GM12864 (cell line): ENCODE data around the gene PPM1L.

ENCODE experiments used
- DNase-seq: peaks from one replicate; pipeline ENCODE4 v3.0.0-alpha.2; 2011; ENCODE audit warnings: low read depth
- H3K4me3 ChIP-seq: 2 replicates; pipeline ENCODE4 v1.5.1; 2011; ENCODE audit warnings: mild to moderate bottlenecking, low read depth, low read length, control low read depth
- TF ChIP-seq, protein P1 (sequence below): IDR thresholded peaks from 2 replicates; pipeline ENCODE4 v1.5.1; 2011; ENCODE audit warnings: low read depth, mild to moderate bottlenecking, moderate library complexity, low read length, control low read depth, inconsistent platforms; ENCODE audit errors: missing control alignments

The PPM1L gene

DNA sequence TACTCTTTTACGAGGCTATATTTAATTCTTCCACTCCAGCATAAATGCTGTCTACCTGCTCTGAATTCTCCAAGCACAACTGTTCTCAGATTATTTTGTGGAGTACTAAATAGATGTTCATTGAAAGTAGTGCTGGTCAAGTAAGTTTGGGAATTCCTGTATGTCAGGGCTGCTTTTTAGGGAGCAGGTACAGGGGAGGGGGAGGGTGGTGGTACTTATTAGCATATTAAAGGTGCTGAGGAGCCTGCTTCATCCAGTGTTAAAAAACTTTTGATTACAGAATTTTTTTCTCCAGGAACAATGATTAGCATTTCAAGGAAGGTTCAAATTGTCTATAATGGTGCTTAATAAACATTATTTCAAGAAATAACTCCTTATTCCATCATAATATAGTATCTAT is 59.2 kb downstream of the PPM1L start:
- DNase-seq: no peak
- no peak overlapping the region for H3K4me3 ChIP-seq
- TF ChIP-seq, protein P1, sequence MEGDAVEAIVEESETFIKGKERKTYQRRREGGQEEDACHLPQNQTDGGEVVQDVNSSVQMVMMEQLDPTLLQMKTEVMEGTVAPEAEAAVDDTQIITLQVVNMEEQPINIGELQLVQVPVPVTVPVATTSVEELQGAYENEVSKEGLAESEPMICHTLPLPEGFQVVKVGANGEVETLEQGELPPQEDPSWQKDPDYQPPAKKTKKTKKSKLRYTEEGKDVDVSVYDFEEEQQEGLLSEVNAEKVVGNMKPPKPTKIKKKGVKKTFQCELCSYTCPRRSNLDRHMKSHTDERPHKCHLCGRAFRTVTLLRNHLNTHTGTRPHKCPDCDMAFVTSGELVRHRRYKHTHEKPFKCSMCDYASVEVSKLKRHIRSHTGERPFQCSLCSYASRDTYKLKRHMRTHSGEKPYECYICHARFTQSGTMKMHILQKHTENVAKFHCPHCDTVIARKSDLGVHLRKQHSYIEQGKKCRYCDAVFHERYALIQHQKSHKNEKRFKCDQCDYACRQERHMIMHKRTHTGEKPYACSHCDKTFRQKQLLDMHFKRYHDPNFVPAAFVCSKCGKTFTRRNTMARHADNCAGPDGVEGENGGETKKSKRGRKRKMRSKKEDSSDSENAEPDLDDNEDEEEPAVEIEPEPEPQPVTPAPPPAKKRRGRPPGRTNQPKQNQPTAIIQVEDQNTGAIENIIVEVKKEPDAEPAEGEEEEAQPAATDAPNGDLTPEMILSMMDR: no peak

DNA sequence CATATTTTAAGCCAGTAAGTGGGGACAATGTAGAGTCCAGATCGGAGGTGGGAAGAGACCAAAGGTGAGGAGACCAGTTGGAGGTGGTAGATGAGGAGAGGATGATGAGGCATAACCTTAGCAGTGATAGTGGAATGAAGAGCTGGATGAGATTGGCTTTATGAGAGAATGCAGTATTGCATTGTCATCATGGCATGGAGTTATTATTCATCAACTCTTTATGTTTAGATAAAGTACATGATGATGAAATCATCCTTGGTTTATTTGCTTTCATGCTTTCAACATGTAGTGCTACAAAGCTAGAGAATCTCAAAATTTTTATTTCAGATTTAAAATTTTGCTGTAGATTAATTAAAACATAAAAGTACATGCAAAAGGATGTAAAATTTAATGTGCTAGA is 64.0 kb downstream of the PPM1L start:
- no peak for DNase-seq
- no peak overlapping the region for H3K4me3 ChIP-seq
- TF ChIP-seq, protein P1: no peak

DNA sequence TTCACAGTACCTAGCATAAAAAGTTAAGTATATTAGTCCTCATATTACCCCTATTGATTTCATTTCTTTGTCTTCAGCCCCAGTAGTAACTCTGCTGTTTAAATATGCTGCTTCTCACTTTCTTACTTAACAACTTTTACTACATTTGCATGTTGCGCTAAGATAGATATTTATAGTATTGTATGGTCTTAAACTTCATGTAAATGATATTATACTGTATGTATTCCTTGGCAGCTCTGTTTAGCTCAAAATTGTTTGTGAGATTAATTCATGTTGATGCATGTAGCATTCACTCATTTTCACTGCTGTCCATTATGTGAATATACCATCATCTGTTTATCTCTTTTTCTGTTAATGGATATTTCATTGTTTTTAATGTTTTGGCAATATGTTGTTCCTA is 64.4 kb downstream of the PPM1L start:
- TF ChIP-seq, protein P1: no peak
- DNase-seq: no peak
- no peak overlapping the region for H3K4me3 ChIP-seq

DNA sequence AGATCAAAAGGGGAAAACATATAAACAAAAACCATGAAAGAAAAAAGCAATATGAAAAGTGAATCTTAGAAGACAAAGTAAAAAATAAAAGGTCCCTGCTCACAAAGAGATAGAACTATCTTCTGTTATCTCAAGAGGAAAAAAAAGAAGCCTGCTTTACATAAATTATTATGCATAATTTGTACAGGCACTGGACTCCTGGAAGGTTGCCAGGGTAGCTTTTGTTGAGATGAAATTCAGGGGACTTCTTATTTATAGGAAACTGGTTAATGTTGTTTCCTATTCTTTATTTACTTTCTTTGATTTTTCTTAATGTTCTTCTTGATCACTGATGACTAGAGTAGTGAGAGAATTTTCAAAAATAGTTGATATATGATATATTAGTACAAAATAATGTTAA is 66.9 kb downstream of the PPM1L start:
- no peak for DNase-seq
- no peak overlapping the region for H3K4me3 ChIP-seq
- TF ChIP-seq, protein P1: no peak

DNA sequence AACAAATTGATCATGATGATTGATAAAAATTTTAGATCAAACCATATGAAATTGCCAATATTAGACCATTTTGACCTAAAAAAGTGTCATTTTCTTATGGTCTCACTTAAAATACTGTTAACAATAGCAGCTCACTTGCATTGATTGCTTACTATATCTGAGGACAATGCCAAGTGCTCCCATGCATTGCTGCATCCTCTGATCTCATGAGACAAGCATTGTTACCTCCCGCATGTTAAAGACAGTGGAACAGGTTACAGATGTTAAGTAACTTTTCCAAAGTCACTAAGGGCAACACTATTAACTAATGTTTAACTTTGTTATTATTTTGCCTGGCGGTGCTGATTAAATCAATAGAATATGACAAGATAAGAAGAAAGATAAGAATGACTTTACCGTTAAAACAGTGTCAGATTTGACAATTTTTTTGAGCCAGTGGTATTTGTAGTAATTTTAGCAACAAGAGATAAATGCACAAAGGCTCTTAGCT is 69.3 kb downstream of the PPM1L start:
- H3K4me3 ChIP-seq: no peak overlapping the region
- TF ChIP-seq, protein P1: no peak
- DNase-seq: no peak

DNA sequence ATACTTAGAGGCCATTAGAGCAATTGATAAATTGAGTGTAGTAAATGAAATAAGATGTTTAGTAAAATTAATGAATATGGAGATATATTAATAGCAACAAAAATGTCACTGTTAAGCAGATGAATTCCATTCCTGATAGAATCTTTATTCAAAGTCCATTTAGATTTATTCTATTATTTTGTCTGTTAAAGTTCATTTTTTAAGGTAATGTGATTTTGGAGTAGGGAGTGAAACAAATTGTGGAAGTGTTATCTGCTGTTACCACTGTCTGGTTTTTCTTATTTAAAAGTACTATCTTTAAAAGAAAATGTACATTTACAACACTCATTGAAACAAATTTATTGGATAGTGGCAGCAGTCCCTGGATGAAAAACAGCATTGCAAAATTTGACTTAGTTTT is 70.4 kb downstream of the PPM1L start:
- TF ChIP-seq, protein P1: no peak
- DNase-seq: no peak
- H3K4me3 ChIP-seq: no peak overlapping the region

DNA sequence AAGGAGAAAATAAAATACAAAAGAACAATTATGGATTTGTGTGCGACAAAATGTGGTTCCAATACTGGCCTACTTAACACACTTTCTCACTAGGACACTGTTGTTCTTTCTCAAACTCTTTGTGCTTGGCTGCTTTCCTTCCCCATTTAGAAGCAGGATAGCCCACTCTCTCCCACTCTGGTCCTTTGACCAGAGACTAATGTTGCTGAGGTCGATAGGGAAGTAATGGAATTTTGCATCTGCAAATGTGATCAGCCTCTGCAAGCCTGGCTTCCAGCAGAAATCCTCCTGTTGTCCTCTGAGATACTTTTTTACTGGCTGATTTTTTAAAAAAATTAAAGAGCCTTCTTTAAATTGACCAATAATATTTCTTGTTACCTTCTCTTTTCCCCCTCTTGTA is 71.0 kb downstream of the PPM1L start:
- no peak overlapping the region for H3K4me3 ChIP-seq
- DNase-seq: no peak
- TF ChIP-seq, protein P1: no peak
